ENCODE data around the gene GAP43. TPM values are rescaled to one million over a fixed set of nuclear protein-coding genes. Genes with fewer than 3 reads are reported as not detected.

The GAP43 gene
- total RNA-seq, 1 experiment from 2014 or later, result not detected

- no peaks in the 10 kb centered on the region for H3K9me3 ChIP-seq (replicated peaks)
- no peaks in the 10 kb centered on the region for H3K36me3 ChIP-seq
- H3K4me1 ChIP-seq, result no peaks in the 10 kb centered on the region
- no peak overlapping the region for H3K4me3 ChIP-seq
- no peak overlapping the region for H3K27ac ChIP-seq
- no peak for DNase-seq
- H3K27me3 ChIP-seq, result peaks cover 8% of the 10 kb centered on the region; the same call in 1 of the 2 replicates
These were observed 6.8 kb upstream of the GAP43 start for GRCh38 chr3:115616461-115616860.

GRCh38 chr3:115617591-115617990 lies 5.7 kb upstream of the GAP43 start:
- Histone ChIP-seq H3K27me3 (peaks cover 8% of the 10 kb centered on the region; the same call in 1 of the 2 replicates), H3K36me3 (no peaks in the 10 kb centered on the region), H3K4me3 (no peak overlapping the region), H3K9me3 (replicated peaks) (no peaks in the 10 kb centered on the region), H3K4me1 (no peaks in the 10 kb centered on the region), H3K27ac (no peak overlapping the region)
- no peak for DNase-seq

GRCh38 chr3:115624029-115624741 lies 875 bp downstream of the GAP43 start:
- Histone ChIP-seq H3K36me3 (no peaks in the 10 kb centered on the region), H3K9me3 (replicated peaks) (no peaks in the 10 kb centered on the region), H3K27me3 (0 out of 2 replicates have a peak, but pooled peaks cover 3% of the 10 kb centered on the region), H3K27ac (no peak overlapping the region), H3K4me3 (no peak overlapping the region), H3K4me1 (no peaks in the 10 kb centered on the region)
- DNase-seq, result no peak

- no peaks in the 10 kb centered on the region for H3K36me3 ChIP-seq
- H3K9me3 ChIP-seq (replicated peaks), result no peaks in the 10 kb centered on the region
- no peak overlapping the region for H3K4me3 ChIP-seq
These were observed 1.6 kb downstream of the GAP43 start for GRCh38 chr3:115624901-115625300.

GRCh38 chr3:115626006-115626409 lies 2.7 kb downstream of the GAP43 start:
- H3K36me3 ChIP-seq, result no peaks in the 10 kb centered on the region
- H3K4me3 ChIP-seq, result no peak overlapping the region
- H3K9me3 ChIP-seq (replicated peaks), result no peaks in the 10 kb centered on the region
- no peak for DNase-seq
- H3K27me3 ChIP-seq, result 0 out of 2 replicates have a peak, but pooled peaks cover under 1% of the 10 kb centered on the region
- H3K27ac ChIP-seq, result no peak overlapping the region
- H3K4me1 ChIP-seq, result no peaks in the 10 kb centered on the region

More at GRCh38 chr3:115624901-115625300, 1.6 kb downstream of the GAP43 start:
- Histone ChIP-seq H3K27ac (no peak overlapping the region), H3K27me3 (0 out of 2 replicates have a peak, but pooled peaks cover 3% of the 10 kb centered on the region), H3K4me1 (no peaks in the 10 kb centered on the region)
- DNase-seq, result no peak

- Histone ChIP-seq H3K9me3 (replicated peaks) (no peaks in the 10 kb centered on the region), H3K4me3 (no peak overlapping the region), H3K27ac (no peak overlapping the region), H3K27me3 (no peaks in the 10 kb centered on the region), H3K4me1 (no peaks in the 10 kb centered on the region), H3K36me3 (no peaks in the 10 kb centered on the region)
- DNase-seq, result no peak
These were observed 3.4 kb downstream of the GAP43 start for GRCh38 chr3:115626721-115627120.

- H3K27me3 ChIP-seq, result no peaks in the 10 kb centered on the region
- H3K4me3 ChIP-seq, result no peak overlapping the region
- H3K36me3 ChIP-seq, result no peaks in the 10 kb centered on the region
- no peaks in the 10 kb centered on the region for H3K9me3 ChIP-seq (replicated peaks)
- no peak for DNase-seq
- H3K4me1 ChIP-seq, result no peaks in the 10 kb centered on the region
- no peak overlapping the region for H3K27ac ChIP-seq
These were observed 4.1 kb downstream of the GAP43 start for GRCh38 chr3:115627180-115628074.

- no peaks in the 10 kb centered on the region for H3K27me3 ChIP-seq
- DNase-seq, result no peak
- no peak overlapping the region for H3K27ac ChIP-seq
- H3K9me3 ChIP-seq (replicated peaks), result no peaks in the 10 kb centered on the region
- H3K36me3 ChIP-seq, result no peaks in the 10 kb centered on the region
- H3K4me1 ChIP-seq, result no peaks in the 10 kb centered on the region
- no peak overlapping the region for H3K4me3 ChIP-seq
These were observed 4.7 kb downstream of the GAP43 start for GRCh38 chr3:115628075-115628412.

- no peak for DNase-seq
- H3K9me3 ChIP-seq (replicated peaks), result no peaks in the 10 kb centered on the region
- no peak overlapping the region for H3K27ac ChIP-seq
- H3K27me3 ChIP-seq, result no peaks in the 10 kb centered on the region
- H3K4me1 ChIP-seq, result no peaks in the 10 kb centered on the region
- H3K4me3 ChIP-seq, result no peak overlapping the region
- H3K36me3 ChIP-seq, result no peaks in the 10 kb centered on the region
These were observed 7.5 kb downstream of the GAP43 start for GRCh38 chr3:115630850-115631249.

- H3K4me3 ChIP-seq, result no peak overlapping the region
- H3K27ac ChIP-seq, result no peak overlapping the region
- no peaks in the 10 kb centered on the region for H3K4me1 ChIP-seq
- H3K36me3 ChIP-seq, result no peaks in the 10 kb centered on the region
- H3K9me3 ChIP-seq (replicated peaks), result no peaks in the 10 kb centered on the region
- DNase-seq, result no peak
- H3K27me3 ChIP-seq, result no peaks in the 10 kb centered on the region
These were observed 8.7 kb downstream of the GAP43 start for GRCh38 chr3:115632026-115632425.

GRCh38 chr3:115633467-115633866 lies 10.2 kb downstream of the GAP43 start:
- no peak for DNase-seq
- H3K4me1 ChIP-seq, result no peaks in the 10 kb centered on the region
- H3K36me3 ChIP-seq, result no peaks in the 10 kb centered on the region

GRCh38 chr3:115634052-115634451 lies 10.7 kb downstream of the GAP43 start:
- Histone ChIP-seq H3K4me1 (no peaks in the 10 kb centered on the region), H3K27me3 (no peaks in the 10 kb centered on the region), H3K9me3 (replicated peaks) (no peaks in the 10 kb centered on the region), H3K27ac (no peak overlapping the region), H3K36me3 (no peaks in the 10 kb centered on the region), H3K4me3 (no peak overlapping the region)
- no peak for DNase-seq

More at GRCh38 chr3:115633467-115633866, 10.2 kb downstream of the GAP43 start:
- H3K27me3 ChIP-seq, result no peaks in the 10 kb centered on the region
- no peaks in the 10 kb centered on the region for H3K9me3 ChIP-seq (replicated peaks)
- H3K27ac ChIP-seq, result no peak overlapping the region
- H3K4me3 ChIP-seq, result no peak overlapping the region

GRCh38 chr3:115635406-115635805 lies 12.1 kb downstream of the GAP43 start:
- Histone ChIP-seq H3K4me1 (no peaks in the 10 kb centered on the region), H3K27ac (no peak overlapping the region), H3K36me3 (no peaks in the 10 kb centered on the region), H3K4me3 (no peak overlapping the region), H3K27me3 (no peaks in the 10 kb centered on the region), H3K9me3 (replicated peaks) (no peaks in the 10 kb centered on the region)
- no peak for DNase-seq

GRCh38 chr3:115638241-115638640 lies 14.9 kb downstream of the GAP43 start:
- no peaks in the 10 kb centered on the region for H3K4me1 ChIP-seq
- no peaks in the 10 kb centered on the region for H3K36me3 ChIP-seq
- no peaks in the 10 kb centered on the region for H3K27me3 ChIP-seq
- no peak overlapping the region for H3K27ac ChIP-seq
- no peaks in the 10 kb centered on the region for H3K9me3 ChIP-seq (replicated peaks)
- H3K4me3 ChIP-seq, result no peak overlapping the region
- DNase-seq, result no peak

GRCh38 chr3:115638991-115639390 lies 15.7 kb downstream of the GAP43 start:
- Histone ChIP-seq H3K4me1 (no peaks in the 10 kb centered on the region), H3K27me3 (no peaks in the 10 kb centered on the region), H3K27ac (no peak overlapping the region), H3K36me3 (no peaks in the 10 kb centered on the region), H3K9me3 (replicated peaks) (no peaks in the 10 kb centered on the region), H3K4me3 (no peak overlapping the region)
- DNase-seq, result no peak

Measured in SJCRH30 (cell line).